ENCODE measurements around the gene TARS3. TPM values are rescaled to one million over a fixed set of nuclear protein-coding genes. Genes with fewer than 3 reads are reported as not detected.
"Not testable (repeated sequence)": the region's sequence is repeated elsewhere in the genome, so short reads cannot be mapped to it uniquely, and the experiment has no call there.

The TARS3 gene
- polyA plus RNA-seq, 1 donor from 2014 or later, result 13.3 TPM

DNA sequence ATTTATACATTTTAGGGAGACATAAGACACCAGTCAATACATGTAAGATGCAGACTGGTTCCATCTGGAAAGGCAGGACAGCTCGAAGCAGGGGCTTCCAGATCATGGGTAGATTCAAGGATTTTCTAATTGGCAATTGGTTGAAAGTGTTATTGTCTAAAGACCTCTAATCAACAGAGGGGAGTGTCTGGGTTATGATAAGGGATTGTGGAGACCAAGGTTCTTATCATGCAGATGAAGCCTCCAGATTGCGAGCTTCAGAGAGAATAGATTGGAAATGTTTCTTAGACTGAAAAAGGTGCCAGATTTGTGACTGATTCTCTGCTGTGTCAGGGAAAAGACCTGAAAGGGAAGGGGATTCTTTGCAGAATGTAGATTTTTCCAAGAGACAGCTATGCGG lies 87.2 kb downstream of the TARS3 start:
- H3K4me1 Mint-ChIP-seq, result peaks cover 10 to 19% (median 14%) of the 10 kb centered on the region in 3 donors
- no peaks in the 10 kb centered on the region for H3K27me3 Mint-ChIP-seq
- no peaks in the 10 kb centered on the region for H3K9me3 Mint-ChIP-seq
- H3K36me3 Mint-ChIP-seq, result peaks cover 6% of the 10 kb centered on the region
- peak overlapping the region in 1 of 4 donors; percentile 81 for H3K4me3 Mint-ChIP-seq
- no peak overlapping the region for H3K27ac Mint-ChIP-seq

- H3K36me3 Mint-ChIP-seq, result peaks cover 6% of the 10 kb centered on the region
- H3K27ac Mint-ChIP-seq, result no peak overlapping the region
- H3K27me3 Mint-ChIP-seq, result no peaks in the 10 kb centered on the region
- H3K4me1 Mint-ChIP-seq, result peaks cover 6 to 12% (median 7%) of the 10 kb centered on the region in 3 donors
- no peaks in the 10 kb centered on the region for H3K9me3 Mint-ChIP-seq
- no peak overlapping the region for H3K4me3 Mint-ChIP-seq
Measured at GRCh38 chr15:101635944-101636727, 88.1 kb downstream of the TARS3 start.

DNA sequence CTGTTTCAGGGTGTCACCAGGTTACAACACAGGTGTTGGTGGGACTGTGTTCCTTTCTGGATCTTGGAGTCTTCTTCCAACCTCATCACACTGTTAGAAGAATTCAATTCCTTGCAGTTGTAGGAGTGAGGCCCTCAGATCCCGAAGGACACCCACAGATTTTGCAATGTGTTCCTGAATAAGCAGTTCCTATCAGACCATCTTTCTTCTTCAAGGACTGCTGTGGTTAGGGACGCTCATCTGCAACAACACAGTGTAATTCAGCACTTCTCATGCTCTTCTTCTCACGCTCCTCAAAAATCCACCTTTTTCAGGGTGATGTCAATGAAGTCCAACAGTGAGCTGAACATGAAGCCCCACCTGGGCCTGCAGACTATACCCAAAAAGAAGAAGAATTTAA lies 90.9 kb downstream of the TARS3 start:
- Mint-ChIP-seq H3K4me3 (no peak overlapping the region), H3K27me3 (no peaks in the 10 kb centered on the region), H3K36me3 (peaks cover 3% of the 10 kb centered on the region)

GRCh38 chr15:101626729-101627128 lies 97.5 kb downstream of the TARS3 start:
- not testable (repeated sequence) for H3K27ac Mint-ChIP-seq, H3K9me3 Mint-ChIP-seq, H3K27me3 Mint-ChIP-seq, H3K4me3 Mint-ChIP-seq
- peaks cover 0 to 10% (median 5%) of the 10 kb centered on the region in 3 donors for H3K4me1 Mint-ChIP-seq
- peaks cover 11% of the 10 kb centered on the region for H3K36me3 Mint-ChIP-seq

More for the DNA sequence above, 90.9 kb downstream of the TARS3 start:
- no peaks in the 10 kb centered on the region for H3K9me3 Mint-ChIP-seq
- H3K27ac Mint-ChIP-seq, result no peak overlapping the region
- H3K4me1 Mint-ChIP-seq, result no peaks in the 10 kb centered on the region

DNA sequence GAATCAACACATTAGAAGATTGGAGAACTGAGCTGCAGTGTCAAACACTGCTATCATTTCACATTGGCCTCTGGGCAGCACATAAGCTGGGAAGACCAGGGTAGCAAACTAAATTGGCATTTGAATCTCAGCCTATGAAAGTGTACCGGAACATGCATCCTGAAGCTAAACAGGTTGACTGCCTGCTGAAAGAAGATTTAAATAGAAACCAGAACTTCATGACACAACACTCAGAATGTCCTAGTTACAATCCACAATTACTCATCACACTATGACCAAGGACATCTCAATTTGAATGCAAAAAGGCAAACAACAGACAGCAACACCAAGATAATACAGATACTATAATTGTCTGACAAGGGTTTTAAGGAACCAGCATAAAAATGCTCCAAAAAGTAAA lies 98.3 kb downstream of the TARS3 start:
- Mint-ChIP-seq H3K27ac (no peak overlapping the region), H3K36me3 (peaks cover 13% of the 10 kb centered on the region), H3K4me1 (peaks cover 0 to 10% (median 5%) of the 10 kb centered on the region in 3 donors)

GRCh38 chr15:101625184-101625583 lies 99.1 kb downstream of the TARS3 start:
- H3K9me3 Mint-ChIP-seq, result peaks cover 0 to 5% (median 2%) of the 10 kb centered on the region in 3 donors
- H3K27ac Mint-ChIP-seq, result no peak overlapping the region
- peaks cover 16% of the 10 kb centered on the region for H3K36me3 Mint-ChIP-seq
- no peaks in the 10 kb centered on the region for H3K27me3 Mint-ChIP-seq
- peak overlapping the region in 1 of 4 donors; percentile 17 for H3K4me3 Mint-ChIP-seq
- H3K4me1 Mint-ChIP-seq, result peaks cover 0 to 14% (median 5%) of the 10 kb centered on the region in 3 donors

More for the DNA sequence above, 98.3 kb downstream of the TARS3 start:
- Mint-ChIP-seq H3K4me3 (no peak overlapping the region), H3K9me3 (peaks cover 0 to 5% (median 2%) of the 10 kb centered on the region in 3 donors), H3K27me3 (no peaks in the 10 kb centered on the region)

- H3K36me3 Mint-ChIP-seq, result peaks cover 17% of the 10 kb centered on the region
- H3K4me3 Mint-ChIP-seq, result peak overlapping the region in 1 of 4 donors; percentile 1
- H3K9me3 Mint-ChIP-seq, result peaks cover 0 to 5% (median 2%) of the 10 kb centered on the region in 3 donors
- peaks cover 0 to 15% (median 5%) of the 10 kb centered on the region in 3 donors for H3K4me1 Mint-ChIP-seq
- no peak overlapping the region for H3K27ac Mint-ChIP-seq
- no peaks in the 10 kb centered on the region for H3K27me3 Mint-ChIP-seq
Measured at GRCh38 chr15:101623367-101624304, 100.6 kb downstream of the TARS3 start.

DNA sequence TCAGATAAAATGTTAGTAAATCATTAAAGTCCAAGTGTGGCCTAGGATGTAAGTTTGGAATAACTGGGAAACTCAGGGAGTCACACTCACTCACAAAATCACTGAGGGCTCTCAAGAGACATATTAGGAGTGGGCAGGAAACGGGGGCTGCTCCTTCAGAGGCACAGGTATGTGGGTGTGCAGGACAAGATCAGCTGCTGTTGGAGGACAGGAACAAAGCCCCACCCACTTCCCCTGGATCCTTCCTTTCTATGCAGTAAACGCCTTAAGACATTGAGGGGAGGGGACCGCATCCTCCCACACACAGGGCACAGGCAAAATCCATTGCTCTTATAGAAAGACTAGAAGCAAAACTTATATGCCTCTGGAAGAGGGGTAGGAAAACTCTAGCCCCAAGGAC lies 102.3 kb downstream of the TARS3 start:
- Mint-ChIP-seq H3K4me1 (peaks cover 1 to 15% (median 5%) of the 10 kb centered on the region in 3 donors), H3K9me3 (peaks cover 0 to 5% (median 2%) of the 10 kb centered on the region in 3 donors), H3K36me3 (peaks cover 19% of the 10 kb centered on the region), H3K27me3 (no peaks in the 10 kb centered on the region), H3K4me3 (no peak overlapping the region), H3K27ac (peak overlapping the region in 1 of 3 donors; percentile 14)

DNA sequence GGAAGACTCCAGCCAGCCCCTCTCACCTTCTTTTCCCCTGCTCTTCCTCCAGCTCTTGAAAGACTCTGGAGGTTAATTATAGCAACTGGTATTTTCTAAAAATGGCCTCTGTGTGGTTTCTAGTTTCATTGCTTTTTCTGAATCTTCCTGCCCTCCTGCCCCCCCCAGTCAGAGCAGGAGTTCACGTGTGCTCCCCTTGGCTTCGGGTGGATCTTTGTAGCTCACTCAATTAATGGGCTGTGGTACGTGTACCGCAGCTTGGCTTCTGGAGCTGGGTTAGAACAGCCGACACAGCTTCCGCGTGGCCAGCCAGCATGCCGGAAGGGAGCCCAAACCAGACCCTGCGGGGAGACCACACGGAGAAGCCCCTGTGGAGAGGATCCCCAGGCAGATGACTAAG lies 103.6 kb downstream of the TARS3 start:
- Mint-ChIP-seq H3K4me1 (peaks cover 2 to 15% (median 5%) of the 10 kb centered on the region in 3 donors), H3K27ac (no peak overlapping the region), H3K36me3 (peaks cover 19% of the 10 kb centered on the region), H3K27me3 (no peaks in the 10 kb centered on the region), H3K4me3 (no peak overlapping the region), H3K9me3 (peaks cover 0 to 5% (median 2%) of the 10 kb centered on the region in 3 donors)

GRCh38 chr15:101619615-101619865 lies 104.7 kb downstream of the TARS3 start:
- Mint-ChIP-seq H3K27me3 (no peaks in the 10 kb centered on the region), H3K27ac (no peak overlapping the region), H3K36me3 (peaks cover 16% of the 10 kb centered on the region), H3K4me3 (no peak overlapping the region), H3K9me3 (peaks cover 0 to 5% (median 2%) of the 10 kb centered on the region in 3 donors), H3K4me1 (peaks cover 2 to 15% (median 5%) of the 10 kb centered on the region in 3 donors)

GRCh38 chr15:101618851-101619614 lies 105.2 kb downstream of the TARS3 start:
- Mint-ChIP-seq H3K27ac (no peak overlapping the region), H3K9me3 (peaks cover 0 to 5% (median 2%) of the 10 kb centered on the region in 3 donors), H3K36me3 (peaks cover 16% of the 10 kb centered on the region), H3K4me3 (no peak overlapping the region), H3K4me1 (peaks cover 2 to 15% (median 5%) of the 10 kb centered on the region in 3 donors), H3K27me3 (no peaks in the 10 kb centered on the region)

DNA sequence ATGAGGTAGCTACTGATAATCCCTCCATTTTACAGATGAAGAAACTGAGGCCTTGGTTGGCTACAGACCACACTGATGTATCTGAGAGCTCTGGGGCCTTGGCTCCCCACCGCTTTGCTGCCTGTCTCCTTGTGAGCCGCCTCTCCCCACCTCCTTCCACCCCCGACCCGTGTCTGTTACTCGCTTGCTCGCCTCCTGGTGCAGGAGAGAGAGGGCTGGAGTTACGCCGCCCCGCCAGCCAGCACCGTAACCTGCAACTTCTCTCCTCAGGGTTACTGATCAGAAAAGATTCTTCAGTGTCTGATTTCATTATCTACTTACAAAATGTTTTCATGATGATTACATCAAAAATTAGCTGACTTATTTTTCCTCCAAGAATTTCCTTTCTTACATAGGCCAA lies 106.2 kb downstream of the TARS3 start:
- Mint-ChIP-seq H3K36me3 (peaks cover 11% of the 10 kb centered on the region), H3K27ac (no peak overlapping the region), H3K27me3 (no peaks in the 10 kb centered on the region), H3K9me3 (no peaks in the 10 kb centered on the region), H3K4me3 (no peak overlapping the region), H3K4me1 (peaks cover 0 to 10% (median 5%) of the 10 kb centered on the region in 3 donors)

GRCh38 chr15:101617390-101617965 lies 106.8 kb downstream of the TARS3 start:
- Mint-ChIP-seq H3K4me3 (no peak overlapping the region), H3K36me3 (peaks cover 9% of the 10 kb centered on the region), H3K27ac (no peak overlapping the region), H3K27me3 (no peaks in the 10 kb centered on the region), H3K4me1 (peaks cover 0 to 7% (median 5%) of the 10 kb centered on the region in 3 donors), H3K9me3 (no peaks in the 10 kb centered on the region)

Measured in IgD-negative memory B cell (primary cell).